Measurements from ENCODE around the gene ZFAND3. TPM values are rescaled to one million over a fixed set of nuclear protein-coding genes. Genes with fewer than 3 reads are reported as not detected.

Gene ZFAND3
- total RNA-seq, 1 experiment from 2014 or later, result 64.0 TPM

DNA sequence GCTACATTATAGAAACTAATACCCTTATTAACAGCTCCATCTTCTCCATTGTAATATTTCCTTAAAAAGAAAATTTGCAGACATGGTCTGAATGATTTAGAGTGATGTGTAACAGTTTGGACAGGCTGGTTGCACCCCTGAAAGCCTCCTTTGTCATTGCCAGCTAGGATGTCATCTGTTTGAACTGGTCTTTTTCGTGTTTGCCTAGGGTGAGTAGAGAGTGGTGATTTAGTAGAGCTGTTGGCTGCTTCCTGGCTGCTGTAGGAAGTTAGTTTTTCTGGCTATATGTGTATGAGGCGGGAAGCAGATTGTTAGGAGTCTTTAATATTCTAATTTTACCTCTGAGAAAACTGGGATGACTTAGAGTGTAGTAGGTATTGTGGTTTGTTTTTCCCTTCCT is 101.1 kb downstream of the ZFAND3 start:
- TF ChIP-seq, protein P1, sequence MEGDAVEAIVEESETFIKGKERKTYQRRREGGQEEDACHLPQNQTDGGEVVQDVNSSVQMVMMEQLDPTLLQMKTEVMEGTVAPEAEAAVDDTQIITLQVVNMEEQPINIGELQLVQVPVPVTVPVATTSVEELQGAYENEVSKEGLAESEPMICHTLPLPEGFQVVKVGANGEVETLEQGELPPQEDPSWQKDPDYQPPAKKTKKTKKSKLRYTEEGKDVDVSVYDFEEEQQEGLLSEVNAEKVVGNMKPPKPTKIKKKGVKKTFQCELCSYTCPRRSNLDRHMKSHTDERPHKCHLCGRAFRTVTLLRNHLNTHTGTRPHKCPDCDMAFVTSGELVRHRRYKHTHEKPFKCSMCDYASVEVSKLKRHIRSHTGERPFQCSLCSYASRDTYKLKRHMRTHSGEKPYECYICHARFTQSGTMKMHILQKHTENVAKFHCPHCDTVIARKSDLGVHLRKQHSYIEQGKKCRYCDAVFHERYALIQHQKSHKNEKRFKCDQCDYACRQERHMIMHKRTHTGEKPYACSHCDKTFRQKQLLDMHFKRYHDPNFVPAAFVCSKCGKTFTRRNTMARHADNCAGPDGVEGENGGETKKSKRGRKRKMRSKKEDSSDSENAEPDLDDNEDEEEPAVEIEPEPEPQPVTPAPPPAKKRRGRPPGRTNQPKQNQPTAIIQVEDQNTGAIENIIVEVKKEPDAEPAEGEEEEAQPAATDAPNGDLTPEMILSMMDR (conservative IDR thresholded peaks at IDR 0.05; ENCODE audit: low read depth, low read length), result no peak
- POLR2A ChIA-PET (ENCODE audit: low non-redundant PET), result no interaction called here
- Histone ChIP-seq H3K36me3 (ENCODE audit: insufficient read depth, low read length, poor library complexity, severe bottlenecking) (no peaks in the 10 kb centered on the region), H3K4me3 (ENCODE audit: low read depth, low read length, poor library complexity, severe bottlenecking) (no peak overlapping the region), H3K27ac (ENCODE audit: low read depth, low read length, poor library complexity, severe bottlenecking) (no peak overlapping the region), H3K4me1 (ENCODE audit: insufficient read depth, low read length, poor library complexity, severe bottlenecking) (peaks cover 6% of the 10 kb centered on the region), H3K9me3 (ENCODE audit: low read depth, low read length, poor library complexity, severe bottlenecking) (no peaks in the 10 kb centered on the region), H3K27me3 (replicated peaks; ENCODE audit: insufficient read depth, low read depth, low read length, poor library complexity) (no peaks in the 10 kb centered on the region)
- intact Hi-C loops (cut with micrococcal nuclease; ENCODE audit: unreplicated experiment), result no loop called here
- CTCF ChIA-PET, result interaction anchor here (0.7 kb wide), 1 partner anchor 11 kb away, joined by 3 read pairs; no protein-coding TSS in a partner anchor
- no TSS peak for BruUV-seq (replicated peaks)
- DNase-seq (ENCODE audit: low spot score), result no peak

DNA sequence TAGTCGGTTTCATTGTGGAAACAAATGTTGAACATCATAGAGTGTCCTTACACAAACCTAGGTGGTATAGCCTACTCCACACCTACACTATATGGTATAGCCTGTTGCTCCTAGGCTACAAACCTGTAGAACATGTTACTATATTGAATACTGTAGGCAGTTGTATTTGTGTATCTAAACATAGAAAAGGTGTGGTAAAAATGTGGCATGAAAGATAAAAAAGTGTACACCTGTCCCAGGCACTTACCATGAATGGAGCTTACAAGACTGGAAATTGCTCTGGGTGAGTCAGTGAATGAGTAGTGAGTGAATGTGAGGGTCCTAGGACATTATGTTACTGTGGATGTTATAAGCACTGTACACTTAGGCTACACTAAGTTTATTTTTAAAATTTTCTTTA is 103.0 kb downstream of the ZFAND3 start:
- H3K27ac ChIP-seq (ENCODE audit: low read depth, low read length, poor library complexity, severe bottlenecking), result no peak overlapping the region
- no peaks in the 10 kb centered on the region for H3K9me3 ChIP-seq (ENCODE audit: low read depth, low read length, poor library complexity, severe bottlenecking)
- no peaks in the 10 kb centered on the region for H3K36me3 ChIP-seq (ENCODE audit: insufficient read depth, low read length, poor library complexity, severe bottlenecking)
- ChIA-PET CTCF (no interaction called here), POLR2A (ENCODE audit: low non-redundant PET) (interaction anchor here (0.6 kb wide), 1 partner anchor 228 kb away, joined by 3 read pairs; no protein-coding TSS in a partner anchor)
- no TSS peak for BruUV-seq (replicated peaks)
- peaks cover under 1% of the 10 kb centered on the region for H3K4me1 ChIP-seq (ENCODE audit: insufficient read depth, low read length, poor library complexity, severe bottlenecking)
- H3K4me3 ChIP-seq (ENCODE audit: low read depth, low read length, poor library complexity, severe bottlenecking), result no peak overlapping the region
- TF ChIP-seq, protein P1 (conservative IDR thresholded peaks at IDR 0.05; ENCODE audit: low read depth, low read length), result no peak
- TF ChIP-seq EZH2 (IDR thresholded peaks at IDR 0.05; ENCODE audit: borderline replicate concordance, low read depth, low read length, poor library complexity, severe bottlenecking), result no peak
- H3K27me3 ChIP-seq (replicated peaks; ENCODE audit: insufficient read depth, low read depth, low read length, poor library complexity), result no peaks in the 10 kb centered on the region
- DNase-seq (ENCODE audit: low spot score), result no peak
- intact Hi-C loops (cut with micrococcal nuclease; ENCODE audit: unreplicated experiment), result no loop called here

DNA sequence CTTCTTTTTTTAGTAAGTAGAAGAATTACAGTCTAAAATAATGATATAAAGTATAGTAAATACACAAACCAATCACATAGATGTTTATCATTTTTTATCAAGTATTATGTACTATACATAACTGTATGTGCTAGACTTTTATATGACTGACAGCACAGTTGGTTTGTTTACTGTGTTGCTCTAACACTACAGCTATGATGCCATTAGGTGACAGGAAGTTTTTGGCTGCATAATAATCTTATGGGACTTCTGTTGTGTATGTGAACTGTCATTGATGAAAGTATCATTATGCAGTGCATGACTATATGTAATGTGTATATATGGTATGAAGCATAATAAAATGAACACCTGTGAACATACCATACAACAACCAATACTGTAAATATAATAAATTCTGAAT is 104.0 kb downstream of the ZFAND3 start:
- intact Hi-C loops (cut with micrococcal nuclease; ENCODE audit: unreplicated experiment), result no loop called here
- Histone ChIP-seq H3K9me3 (ENCODE audit: low read depth, low read length, poor library complexity, severe bottlenecking) (no peaks in the 10 kb centered on the region), H3K27me3 (replicated peaks; ENCODE audit: insufficient read depth, low read depth, low read length, poor library complexity) (no peaks in the 10 kb centered on the region), H3K4me3 (ENCODE audit: low read depth, low read length, poor library complexity, severe bottlenecking) (no peak overlapping the region), H3K36me3 (ENCODE audit: insufficient read depth, low read length, poor library complexity, severe bottlenecking) (no peaks in the 10 kb centered on the region), H3K4me1 (ENCODE audit: insufficient read depth, low read length, poor library complexity, severe bottlenecking) (peaks cover 4% of the 10 kb centered on the region), H3K27ac (ENCODE audit: low read depth, low read length, poor library complexity, severe bottlenecking) (no peak overlapping the region)
- no peak for DNase-seq (ENCODE audit: low spot score)
- ChIA-PET POLR2A (ENCODE audit: low non-redundant PET) (interaction anchor here (0.6 kb wide), 1 partner anchor 227 kb away, joined by 3 read pairs; no protein-coding TSS in a partner anchor), CTCF (no interaction called here)
- BruUV-seq (replicated peaks), result no TSS peak
- TF ChIP-seq EZH2 (IDR thresholded peaks at IDR 0.05; ENCODE audit: borderline replicate concordance, low read depth, low read length, poor library complexity, severe bottlenecking), result no peak

DNA sequence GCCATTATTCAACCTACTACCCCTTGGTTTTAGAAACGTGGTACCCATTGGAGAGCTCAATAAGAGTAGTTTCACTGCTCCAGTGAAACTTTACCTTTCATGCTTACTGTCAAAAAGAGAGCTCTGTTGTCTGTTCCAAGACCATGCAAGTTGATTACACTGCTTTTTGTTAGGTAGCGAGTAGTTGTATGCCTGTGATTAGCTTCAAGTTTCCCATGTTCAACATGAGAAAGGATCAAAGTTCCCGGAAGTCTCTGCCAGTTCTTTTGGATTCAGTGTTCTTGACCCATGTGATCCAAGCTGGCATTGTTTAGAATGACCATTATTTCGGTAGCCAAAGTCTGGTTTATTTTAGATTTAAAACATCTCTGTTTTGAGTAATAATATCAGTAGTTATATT is 107.1 kb downstream of the ZFAND3 start:
- CTCF ChIA-PET, result no interaction called here
- TF ChIP-seq, protein P1 (conservative IDR thresholded peaks at IDR 0.05; ENCODE audit: low read depth, low read length), result no peak
- TF ChIP-seq EZH2 (IDR thresholded peaks at IDR 0.05; ENCODE audit: borderline replicate concordance, low read depth, low read length, poor library complexity, severe bottlenecking), result no peak
- Histone ChIP-seq H3K27me3 (replicated peaks; ENCODE audit: insufficient read depth, low read depth, low read length, poor library complexity) (no peaks in the 10 kb centered on the region), H3K4me3 (ENCODE audit: low read depth, low read length, poor library complexity, severe bottlenecking) (no peak overlapping the region), H3K4me1 (ENCODE audit: insufficient read depth, low read length, poor library complexity, severe bottlenecking) (peaks cover 15% of the 10 kb centered on the region), H3K27ac (ENCODE audit: low read depth, low read length, poor library complexity, severe bottlenecking) (no peak overlapping the region), H3K9me3 (ENCODE audit: low read depth, low read length, poor library complexity, severe bottlenecking) (no peaks in the 10 kb centered on the region), H3K36me3 (ENCODE audit: insufficient read depth, low read length, poor library complexity, severe bottlenecking) (no peaks in the 10 kb centered on the region)
- BruUV-seq (replicated peaks), result no TSS peak
- POLR2A ChIA-PET (ENCODE audit: low non-redundant PET), result no interaction called here
- DNase-seq (ENCODE audit: low spot score), result no peak
- intact Hi-C loops (cut with micrococcal nuclease; ENCODE audit: unreplicated experiment), result no loop called here
